GM18907 (cell line): ENCODE results near the gene ITK.
"Not testable (repeated sequence)": the region's sequence is repeated elsewhere in the genome, so short reads cannot be mapped to it uniquely, and the experiment has no call there.

Experiments
- ATAC-seq: cut with Tn5 transposase; IDR thresholded peaks from one replicate; pipeline ENCODE4 v1.9.1; 2021; ENCODE audit warnings: mild to moderate bottlenecking, moderate library complexity; ENCODE audit not compliant: unreplicated experiment

The ITK gene

DNA sequence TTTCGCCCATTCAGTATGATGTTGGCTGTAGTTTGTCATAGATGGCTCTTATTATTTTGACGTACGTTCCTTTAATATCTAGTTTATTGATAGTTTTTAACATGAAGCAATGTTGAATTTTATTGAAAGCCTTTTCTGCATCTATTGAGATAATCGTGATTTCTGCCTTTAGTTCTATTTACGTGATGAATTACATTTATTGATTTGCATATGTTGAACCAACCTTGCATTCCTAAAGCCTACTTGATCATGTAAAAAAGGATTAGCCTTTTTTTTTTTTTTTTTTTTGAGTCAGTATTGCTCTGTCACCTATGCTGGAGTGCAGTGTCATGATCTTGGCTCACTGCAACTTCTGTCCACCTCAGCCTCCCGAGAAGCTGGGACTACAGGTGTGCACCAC is 25.1 kb downstream of the ITK start:
- ATAC-seq = no peak

DNA sequence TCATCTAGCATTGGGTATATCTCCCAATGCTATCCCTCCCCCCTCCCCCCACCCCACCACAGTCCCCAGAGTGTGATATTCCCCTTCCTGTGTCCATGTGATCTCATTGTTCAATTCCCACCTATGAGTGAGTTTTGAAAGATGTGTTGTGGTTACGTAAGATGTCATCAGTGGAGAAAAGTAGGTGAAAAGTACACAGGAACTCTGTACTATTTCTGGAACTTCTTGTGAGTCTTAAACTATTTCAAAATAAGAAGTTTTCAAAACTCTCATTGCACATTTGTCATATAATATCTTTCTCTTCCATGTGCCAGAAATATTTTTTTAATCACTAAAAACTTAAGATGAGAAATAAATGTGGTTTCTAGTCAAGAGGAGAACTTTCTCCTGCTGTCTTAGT is 30.0 kb downstream of the ITK start:
- ATAC-seq = not testable (repeated sequence)

DNA sequence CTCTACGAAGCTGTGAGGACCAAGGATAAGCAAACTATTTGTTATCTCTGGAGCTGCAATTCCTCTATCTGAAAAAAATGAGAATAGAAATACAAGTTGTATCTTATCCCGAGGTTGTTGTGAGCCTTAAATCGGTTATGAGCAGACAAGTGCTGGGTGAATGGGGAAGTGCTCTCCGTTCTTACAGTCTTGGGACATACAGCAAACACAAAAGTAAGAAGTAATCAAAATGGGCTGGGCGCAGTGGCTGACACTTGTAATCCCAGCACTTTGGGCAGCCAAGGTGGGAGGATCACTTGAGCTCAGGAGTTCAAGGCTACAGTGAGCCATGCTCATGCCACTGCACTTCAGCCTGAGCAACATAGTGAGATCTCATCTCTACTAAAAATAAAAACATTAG is 31.7 kb downstream of the ITK start:
- ATAC-seq = no peak

DNA sequence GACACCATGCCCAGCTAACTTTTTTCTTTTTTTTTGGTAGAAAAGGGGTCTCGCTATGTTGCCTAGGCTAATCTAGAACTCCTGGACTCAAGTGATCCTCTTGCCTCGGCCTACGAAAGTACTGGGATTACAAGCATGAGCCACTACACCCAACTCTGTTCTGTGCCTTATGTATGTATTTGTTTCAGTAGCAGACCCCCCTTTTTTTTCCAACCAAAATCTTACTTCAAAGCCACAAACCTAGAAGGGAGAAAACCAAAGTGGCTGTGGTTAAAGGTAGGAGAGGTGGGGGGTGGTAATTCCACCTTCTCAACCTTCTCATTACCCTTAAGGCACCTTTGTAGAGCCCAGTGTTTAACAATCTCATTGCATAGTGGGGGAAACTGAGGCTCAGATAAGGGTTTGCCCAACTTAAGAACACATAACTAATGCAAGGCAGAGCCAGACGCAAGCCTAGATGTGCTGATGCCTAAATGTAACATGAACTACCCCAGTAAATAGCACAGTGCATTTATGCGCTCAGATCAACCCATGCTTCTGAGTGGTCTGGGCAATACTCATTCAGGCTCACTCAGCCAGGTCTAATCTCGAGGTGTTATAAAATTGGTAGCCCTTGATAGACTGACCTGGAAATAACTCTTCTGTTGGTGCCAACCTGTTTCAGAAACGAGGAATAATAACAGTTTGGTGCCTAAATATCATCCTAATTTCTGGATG is 33.0 kb downstream of the ITK start:
- ATAC-seq = no peak

DNA sequence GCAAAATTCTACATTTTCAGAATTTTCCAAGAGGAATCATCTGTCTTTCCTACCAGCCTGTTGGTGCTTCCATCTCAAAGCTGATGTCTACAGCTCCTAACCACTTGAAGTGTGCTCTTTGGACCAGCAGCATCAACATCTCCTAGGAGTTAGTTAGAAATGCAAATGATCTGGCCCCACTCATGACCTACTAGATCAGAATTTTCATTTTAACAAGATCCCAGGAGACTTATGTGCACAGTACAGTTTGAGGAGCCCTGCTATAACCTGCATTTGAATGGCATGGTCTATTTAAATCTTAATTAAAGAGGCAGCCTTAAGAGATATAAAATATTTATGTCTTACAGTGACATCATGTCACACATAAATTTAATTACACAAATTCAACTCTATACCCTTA is 33.8 kb downstream of the ITK start:
- peak; percentile 29 for ATAC-seq

DNA sequence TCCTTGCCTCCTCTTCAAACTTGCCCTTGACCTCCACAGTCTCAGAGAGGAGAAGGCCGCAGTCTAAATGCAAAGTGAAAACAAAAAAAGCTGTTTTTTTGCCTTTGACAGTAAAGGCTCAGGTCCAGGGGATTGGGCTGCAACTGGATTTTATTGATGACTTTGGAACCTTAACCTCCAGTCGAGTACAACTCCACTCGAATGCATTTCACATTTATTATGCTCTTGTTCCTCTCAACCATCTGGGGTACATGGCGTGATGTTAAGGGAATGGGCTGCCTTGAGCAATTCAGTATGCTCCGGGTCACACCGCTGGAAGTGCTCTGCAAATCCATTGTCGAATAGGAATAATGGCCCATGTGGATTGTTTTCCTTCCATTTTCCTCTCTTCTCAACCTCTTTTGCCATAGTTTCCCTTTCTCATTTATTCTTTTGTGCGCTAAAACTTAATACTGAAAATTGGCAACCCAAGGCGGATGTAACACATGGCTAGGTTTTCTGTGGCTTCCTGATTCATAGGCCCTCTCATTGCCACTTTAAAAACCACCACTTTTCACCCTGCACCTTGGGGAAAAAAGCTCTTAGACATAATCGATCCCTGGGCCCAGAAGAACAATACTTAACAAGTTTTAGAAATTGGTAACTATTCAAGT is 34.3 kb downstream of the ITK start:
- ATAC-seq = peak; percentile 54

DNA sequence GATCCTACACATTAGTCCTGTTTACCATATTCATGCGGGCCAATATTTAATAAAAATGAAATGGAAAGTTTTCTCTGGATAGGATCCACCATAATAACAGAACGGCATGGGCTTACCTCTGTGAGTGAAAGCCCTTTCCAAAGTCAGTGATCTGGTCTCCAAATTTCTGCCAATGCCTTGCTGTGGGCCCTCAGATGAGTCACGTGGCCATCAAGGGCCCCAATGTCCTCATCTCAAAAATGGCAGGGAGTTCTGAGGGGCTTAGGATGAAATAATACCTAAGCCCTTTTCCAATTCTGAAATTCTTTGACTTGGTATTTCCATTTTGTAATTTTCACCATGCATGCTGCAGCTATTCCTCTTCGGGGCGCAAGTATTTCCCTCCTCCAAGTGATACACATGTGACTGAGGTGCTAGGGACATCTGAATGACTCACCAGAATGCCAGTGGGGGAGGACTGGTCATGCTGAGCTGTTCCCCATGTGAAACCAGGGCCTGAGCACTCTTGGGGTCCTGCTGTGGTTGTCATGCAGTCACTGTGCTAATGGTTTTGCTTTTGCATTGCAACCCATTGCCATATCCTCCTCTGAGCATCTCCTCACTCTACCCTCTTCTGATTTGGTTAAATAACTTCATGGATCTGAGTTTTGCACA is 35.0 kb downstream of the ITK start:
- no peak for ATAC-seq

DNA sequence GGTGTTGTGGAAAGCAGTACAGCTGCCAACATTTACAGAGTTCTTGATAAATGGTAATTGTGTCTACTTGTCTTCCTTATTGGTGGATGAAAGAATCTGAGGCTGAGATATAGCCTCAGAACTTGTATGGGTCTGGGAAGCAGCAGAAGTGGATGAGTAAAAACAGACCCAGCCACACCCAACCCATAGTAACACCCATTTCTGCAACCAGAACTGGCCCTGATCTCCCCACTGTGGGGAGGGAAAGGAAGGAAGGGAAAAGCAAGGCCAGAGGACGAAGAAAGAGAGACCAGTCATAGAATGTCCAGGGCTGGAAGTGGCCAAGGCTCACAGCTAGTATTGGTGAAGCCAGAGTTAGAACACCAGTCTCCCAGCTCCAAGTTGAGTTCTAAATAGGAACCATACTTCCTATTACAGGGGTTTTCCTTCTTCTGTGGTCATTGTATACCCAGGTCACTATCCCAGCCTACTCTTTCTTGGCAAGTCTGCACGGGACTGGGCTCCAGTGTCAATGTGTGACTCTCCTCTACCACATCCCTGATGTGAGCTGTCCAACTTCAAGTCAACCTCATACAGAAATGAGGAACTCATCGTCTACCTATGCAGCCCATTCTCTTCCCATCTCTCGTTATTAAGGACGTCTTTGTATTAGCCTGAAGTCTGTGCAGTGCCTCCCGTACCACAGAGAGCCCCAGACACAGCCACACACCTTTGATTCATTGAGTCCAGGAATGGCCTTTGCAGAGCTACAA is 35.9 kb downstream of the ITK start:
- no peak for ATAC-seq

DNA sequence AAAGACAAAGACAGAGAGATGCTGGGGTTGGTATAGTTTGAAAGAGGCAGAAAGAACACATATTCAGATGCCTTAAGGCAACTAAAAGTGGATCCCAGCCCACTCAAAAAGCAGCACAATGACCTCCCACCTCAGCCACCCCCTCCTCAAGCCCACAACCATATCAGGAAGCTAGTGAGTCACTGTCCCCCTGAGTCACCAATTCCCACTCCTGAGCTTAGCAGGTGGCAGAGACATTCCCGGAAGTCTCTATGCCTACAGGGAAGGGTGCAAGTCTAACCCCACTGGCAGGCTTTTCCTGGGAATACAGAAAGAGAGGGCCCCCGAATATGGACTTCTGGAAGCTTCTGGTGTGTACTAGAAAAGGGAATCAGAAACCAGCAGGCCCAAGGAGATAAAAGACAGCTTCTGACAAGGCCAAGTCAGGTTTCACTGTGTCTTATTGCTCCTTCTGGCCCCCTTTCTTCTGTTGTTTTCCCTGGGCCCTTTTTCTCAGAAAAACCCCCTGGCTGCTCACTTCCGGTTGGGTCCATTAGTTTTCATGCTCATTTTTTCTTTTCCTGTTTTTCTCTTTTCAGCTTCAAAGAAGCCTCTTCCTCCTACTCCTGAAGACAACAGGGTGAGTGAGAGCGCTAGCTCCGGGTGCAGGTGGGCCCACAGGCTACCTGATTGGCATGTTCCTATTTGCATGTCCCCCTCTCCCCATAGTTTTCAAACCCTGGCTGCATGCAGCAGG is 36.8 kb downstream of the ITK start:
- no peak for ATAC-seq

DNA sequence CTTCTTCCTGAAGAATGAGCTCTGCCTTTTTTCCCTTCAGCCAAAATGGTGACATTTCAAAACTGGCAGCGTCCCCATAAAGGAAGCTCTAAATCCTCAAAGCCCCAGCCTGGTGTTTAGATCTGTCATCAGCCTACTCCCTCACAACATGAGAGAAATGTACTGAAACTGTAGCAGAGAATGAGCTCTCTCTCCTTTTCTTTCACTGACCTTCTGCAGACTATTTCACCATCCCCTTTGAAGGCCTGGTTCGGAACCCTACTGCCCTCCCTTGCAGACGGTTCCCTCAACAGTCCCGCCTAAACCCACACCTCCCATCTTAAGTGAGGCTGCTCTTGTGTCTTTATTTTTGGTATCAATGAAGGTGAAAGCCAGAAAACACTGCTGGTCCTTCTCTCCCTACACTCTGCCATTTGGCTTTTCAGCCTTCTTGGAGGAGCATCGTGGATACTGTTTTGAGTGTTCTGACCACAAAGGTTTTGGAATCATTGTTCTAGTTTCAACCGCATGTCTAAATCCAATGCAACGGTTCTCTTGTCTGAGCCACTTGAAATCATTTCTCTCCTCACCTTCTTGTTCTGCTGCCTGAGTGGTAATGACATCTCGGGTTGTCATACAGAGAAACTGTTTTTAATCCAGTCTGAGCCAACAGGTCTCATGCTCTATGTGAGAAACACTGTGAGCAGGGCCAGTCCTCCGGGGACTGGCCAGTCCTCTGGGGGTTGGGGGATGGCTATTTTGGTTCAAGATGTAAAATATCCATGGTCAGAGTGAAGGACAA is 39.0 kb downstream of the ITK start:
- peak; percentile 48 for ATAC-seq

DNA sequence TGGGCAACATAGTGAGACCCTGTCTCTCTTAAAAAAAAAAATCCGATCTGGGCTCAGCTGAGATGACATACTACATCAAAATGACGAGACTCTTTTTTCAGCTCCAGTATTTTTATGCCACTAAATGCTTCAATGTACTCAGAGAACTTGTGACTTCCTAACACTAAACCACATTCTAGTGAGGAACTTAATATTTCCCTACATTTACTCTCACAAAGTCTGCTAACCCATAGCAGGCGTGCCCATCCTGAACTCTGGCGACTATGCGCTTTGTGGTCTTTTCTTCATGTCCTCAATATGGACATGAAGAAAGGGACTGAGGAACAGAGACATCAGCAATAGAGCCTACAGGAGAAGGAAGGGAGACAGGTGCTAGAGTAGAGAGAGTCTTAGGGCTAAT is 41.3 kb downstream of the ITK start:
- ATAC-seq = no peak

DNA sequence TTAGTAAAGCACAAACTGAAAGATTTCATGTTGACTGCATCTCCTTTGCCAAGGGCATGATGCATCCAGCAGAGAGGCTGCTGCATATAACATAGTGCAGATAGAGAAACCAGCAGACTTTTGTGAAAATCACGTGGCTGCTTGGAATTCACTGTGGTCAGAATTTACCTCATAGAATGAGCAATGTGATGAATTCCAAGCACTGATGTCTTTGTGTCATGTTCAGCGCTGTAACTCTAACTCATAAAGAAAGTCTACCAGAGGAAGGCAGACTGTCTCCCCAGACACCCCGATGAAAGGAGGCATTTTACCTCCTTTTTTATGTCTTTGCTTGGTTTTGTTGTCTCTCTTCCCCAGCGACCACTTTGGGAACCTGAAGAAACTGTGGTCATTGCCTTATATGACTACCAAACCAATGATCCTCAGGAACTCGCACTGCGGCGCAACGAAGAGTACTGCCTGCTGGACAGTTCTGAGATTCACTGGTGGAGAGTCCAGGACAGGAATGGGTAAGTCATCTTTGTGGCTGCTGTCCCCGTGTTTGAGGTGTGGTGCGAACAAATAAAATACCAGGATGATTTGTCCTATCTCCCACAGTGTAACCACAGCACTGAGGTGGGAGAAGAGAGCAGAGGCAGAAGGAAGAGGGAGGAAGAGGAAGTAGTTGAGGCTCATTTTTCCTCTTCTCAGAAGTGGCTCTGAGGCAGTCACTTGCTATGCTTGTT is 42.0 kb downstream of the ITK start:
- ATAC-seq = no peak

DNA sequence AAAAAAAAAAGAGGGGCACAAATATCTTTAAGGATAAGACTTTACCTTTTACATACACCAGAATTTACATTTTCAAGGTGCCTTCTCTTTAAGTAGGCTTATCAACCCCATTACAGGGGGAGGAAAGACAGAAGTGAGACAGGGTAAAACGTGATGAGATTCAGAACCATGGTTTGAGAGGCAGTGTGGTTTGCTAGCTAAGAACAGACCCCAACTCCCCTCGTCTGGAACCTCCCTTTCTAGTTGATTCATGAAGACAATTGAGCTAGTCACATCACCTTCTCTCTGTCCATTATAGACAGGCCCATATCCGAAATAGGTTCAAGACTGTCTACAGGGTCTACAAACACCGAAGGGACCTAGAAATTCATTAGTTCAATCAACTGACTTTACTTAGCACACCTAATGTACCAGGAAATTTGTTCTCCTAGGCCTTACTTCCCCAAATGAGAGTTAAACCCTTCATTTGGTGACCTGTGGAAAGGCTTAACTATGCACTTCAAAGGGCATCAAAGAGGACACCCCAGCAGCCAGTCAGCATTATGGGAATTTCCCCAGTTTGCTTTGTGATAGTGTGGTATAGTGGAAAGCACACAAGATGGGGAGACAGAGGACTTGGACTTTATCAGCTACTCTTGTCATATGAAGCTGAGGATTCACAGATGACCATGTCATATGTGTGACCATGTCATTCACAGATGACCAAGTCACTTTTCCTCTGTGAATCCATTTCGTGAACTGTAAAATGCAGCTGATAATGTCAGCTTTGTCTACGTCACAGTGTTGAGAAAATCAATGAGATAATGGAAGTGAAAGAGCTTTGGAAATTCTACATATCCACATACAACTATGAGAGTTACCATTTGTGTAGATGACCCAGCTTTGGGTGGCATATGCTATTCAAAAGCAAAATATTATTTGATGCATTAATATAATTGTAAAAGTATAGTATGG is 45.1 kb downstream of the ITK start:
- ATAC-seq = no peak

DNA sequence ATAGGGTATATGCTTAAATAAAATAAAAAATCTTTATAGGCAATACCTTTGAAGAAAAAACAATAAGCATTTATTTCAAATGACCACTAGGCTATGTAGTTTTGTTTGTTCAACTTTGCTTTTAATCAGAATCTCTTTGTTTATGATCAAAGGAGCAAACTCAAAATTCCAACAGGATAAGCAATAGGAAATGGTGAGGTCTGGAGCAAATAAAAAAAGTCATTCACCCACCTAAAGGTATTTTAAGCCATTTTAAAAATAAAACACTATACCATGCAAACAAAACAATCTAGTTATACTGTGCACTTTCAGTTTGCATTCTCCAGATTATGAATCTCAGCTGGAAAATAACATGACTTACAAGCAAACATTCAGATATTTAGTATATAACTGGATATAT is 50.0 kb downstream of the ITK start:
- ATAC-seq = no peak

DNA sequence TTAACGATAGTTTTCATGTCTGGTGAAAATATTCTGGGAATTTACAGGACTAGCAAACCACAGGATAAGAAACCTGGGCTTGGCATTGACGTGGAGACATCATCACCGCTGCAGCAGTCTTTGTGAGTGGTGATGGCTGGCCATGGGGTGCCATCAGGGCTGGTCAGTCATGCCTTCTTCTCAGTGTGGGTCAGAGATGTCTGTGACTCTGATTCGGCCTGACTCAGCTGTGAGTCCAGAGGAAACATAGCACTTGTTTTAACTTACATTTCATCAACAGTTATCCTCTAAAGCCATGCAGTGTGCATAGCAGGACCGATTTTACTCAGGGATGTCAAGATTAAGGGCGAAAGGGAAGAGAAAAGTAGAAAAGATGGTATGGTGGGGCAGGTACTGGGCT is 52.1 kb downstream of the ITK start:
- no peak for ATAC-seq

DNA sequence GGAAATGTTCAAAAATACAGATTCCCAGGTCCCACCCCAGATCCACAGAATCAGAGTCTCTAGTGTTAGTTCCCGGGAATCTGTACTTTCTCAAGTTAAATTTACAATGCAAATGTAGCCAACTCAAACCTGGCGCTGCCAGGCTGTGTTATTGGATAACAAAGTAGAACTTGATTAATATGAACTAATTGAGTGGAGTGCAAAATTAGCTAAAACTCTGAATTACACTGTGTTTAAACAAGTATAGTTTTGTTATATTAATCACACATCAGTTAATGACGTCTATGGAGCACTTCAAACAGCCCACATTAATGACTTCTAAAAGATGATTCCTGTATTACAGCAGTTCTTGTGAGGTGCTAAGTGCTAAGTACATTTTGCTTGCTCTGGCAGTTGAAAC is 52.9 kb downstream of the ITK start:
- ATAC-seq = no peak

DNA sequence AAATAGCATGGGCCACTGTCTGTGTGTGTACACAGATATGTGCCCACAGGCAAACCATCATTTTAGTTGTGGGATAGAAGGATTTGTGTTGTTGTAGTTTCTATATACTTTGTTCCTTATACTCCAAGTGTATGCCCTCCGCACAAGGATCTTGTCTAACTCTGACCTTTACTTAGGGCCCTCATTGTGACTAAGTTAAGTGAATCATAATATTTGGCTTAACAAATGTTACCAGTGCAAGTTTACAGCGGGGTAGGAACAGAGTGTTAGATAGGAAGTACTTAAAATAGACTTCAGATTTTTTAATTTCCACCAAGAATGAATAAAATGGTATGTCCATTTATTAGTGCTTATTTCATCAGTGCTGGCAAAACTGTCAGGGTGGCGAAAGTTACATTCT is 55.8 kb downstream of the ITK start:
- ATAC-seq = no peak

DNA sequence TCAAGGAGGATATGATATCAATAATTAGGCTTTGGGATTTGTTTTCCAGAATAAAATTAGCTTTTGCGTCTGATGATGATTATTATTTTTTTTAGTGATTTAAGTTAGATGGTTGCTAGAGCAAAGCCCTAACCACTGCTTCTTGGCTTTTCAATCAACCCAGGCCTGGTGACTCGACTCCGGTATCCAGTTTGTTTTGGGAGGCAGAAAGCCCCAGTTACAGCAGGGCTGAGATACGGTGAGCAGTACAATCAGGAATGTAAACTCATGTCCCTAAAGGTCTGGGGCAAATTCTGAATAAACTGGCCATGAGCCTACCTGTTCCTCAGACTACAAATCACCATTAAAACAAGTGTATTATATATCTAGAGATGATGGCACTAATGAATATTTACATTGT is 60.8 kb downstream of the ITK start:
- no peak for ATAC-seq
